ENCODE results near the gene RGS5.

Gene RGS5

DNA sequence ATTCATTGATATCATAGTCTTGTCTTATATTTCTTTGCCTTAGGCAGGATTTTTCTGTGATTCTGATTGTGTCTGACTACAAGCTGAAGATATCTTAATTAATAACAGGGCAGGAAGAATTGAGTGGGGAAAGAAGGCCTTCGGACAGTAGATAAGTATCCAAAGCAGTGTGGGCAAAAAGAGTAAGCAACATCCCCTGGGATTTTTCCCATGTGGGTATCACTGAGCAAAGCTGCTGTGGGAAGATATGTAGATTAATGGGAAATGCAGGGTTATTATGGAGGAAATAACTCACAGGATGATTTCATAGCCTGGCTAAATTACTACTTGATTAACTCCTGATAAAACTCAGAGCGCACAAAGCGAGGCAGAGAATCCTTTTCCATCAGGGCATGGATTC, 55.7 kb downstream of the RGS5 start:
- no peak for DNase-seq (ENCODE audit: low read depth)
- no peak overlapping the region for H3K4me3 ChIP-seq (ENCODE audit: low read length)
- TF ChIP-seq, protein P1, sequence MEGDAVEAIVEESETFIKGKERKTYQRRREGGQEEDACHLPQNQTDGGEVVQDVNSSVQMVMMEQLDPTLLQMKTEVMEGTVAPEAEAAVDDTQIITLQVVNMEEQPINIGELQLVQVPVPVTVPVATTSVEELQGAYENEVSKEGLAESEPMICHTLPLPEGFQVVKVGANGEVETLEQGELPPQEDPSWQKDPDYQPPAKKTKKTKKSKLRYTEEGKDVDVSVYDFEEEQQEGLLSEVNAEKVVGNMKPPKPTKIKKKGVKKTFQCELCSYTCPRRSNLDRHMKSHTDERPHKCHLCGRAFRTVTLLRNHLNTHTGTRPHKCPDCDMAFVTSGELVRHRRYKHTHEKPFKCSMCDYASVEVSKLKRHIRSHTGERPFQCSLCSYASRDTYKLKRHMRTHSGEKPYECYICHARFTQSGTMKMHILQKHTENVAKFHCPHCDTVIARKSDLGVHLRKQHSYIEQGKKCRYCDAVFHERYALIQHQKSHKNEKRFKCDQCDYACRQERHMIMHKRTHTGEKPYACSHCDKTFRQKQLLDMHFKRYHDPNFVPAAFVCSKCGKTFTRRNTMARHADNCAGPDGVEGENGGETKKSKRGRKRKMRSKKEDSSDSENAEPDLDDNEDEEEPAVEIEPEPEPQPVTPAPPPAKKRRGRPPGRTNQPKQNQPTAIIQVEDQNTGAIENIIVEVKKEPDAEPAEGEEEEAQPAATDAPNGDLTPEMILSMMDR (conservative IDR thresholded peaks at IDR 0.05; ENCODE audit: low read length), result no peak

DNA sequence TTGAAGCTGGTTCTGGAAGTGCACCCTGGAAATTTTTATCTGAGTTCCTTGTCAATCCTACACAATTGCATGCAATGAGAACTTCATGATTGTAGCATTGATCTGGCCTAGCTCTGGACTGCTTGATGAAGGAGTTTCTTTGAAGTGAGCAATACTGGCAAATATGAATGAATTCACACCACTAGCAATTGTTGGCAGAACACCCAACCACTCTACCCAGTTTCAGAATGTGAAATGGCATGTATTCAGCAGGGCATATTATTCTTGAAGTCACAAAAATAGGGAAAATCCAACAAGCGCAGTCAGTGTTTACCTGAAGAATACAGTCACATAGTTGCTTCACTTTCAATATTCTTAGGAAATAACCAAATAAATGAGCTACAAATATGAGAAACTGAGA, 57.3 kb downstream of the RGS5 start:
- no peak overlapping the region for H3K4me3 ChIP-seq (ENCODE audit: low read length)
- no peak for DNase-seq (ENCODE audit: low read depth)
- TF ChIP-seq, protein P1 (conservative IDR thresholded peaks at IDR 0.05; ENCODE audit: low read length), result no peak

DNA sequence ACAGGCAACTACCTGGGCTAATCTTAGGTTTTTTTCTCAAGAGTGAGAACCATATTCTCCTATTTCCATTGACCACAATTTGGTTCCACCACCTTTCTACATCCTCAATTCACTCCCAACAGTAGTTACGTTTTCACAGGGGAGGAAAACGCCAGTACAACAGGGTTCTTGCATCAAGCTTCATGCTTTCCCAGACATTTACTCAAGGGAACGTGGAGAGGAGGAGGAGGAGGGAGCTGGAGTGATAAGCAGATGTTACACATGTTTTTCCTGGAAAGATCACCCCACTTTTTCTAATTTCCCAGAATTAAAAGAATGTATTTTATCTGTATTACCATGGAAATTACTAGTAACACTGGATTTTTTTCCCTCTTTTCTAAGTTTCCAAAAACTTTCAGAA, 58.3 kb downstream of the RGS5 start:
- no peak for DNase-seq (ENCODE audit: low read depth)
- TF ChIP-seq, protein P1 (conservative IDR thresholded peaks at IDR 0.05; ENCODE audit: low read length), result no peak
- H3K4me3 ChIP-seq (ENCODE audit: low read length), result no peak overlapping the region

DNA sequence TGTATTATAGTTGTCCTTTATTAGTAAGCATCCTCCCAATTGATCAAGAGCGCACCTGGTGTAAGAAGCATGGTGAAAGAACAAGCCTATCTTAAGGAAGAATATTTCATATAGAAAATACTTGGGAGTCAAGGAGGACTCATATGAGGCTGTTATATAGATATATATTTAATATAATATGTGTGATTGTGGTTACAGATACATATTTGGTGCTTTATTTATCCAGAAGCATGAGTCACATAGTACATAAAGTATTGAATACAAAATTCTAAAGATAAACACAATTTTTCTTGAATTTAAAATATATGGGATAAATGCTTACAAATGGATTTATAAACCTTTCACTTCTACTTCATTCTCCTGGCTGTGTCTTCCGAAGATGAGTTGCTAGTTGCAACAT, 60.6 kb downstream of the RGS5 start:
- TF ChIP-seq, protein P1 (conservative IDR thresholded peaks at IDR 0.05; ENCODE audit: low read length), result no peak
- DNase-seq (ENCODE audit: low read depth), result no peak
- H3K4me3 ChIP-seq (ENCODE audit: low read length), result no peak overlapping the region

DNA sequence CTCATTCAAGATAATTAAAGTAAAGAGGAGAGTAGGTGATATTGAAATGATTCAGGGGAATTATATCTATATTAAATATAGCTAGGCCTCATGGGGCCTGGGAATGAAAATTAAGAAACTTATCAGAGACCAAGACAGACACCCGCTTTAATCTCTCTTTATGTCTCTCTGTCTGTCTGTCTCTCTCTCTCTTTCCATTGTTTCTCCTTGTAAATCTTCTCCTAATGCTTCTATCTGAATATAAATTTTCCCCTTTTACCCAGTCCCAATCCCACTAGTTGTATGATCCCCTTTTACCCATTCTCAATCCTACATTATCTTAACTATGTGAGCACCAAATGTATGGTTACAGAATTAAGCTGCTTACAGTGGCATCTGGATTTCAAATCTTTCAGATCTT, 61.2 kb downstream of the RGS5 start:
- TF ChIP-seq, protein P1 (conservative IDR thresholded peaks at IDR 0.05; ENCODE audit: low read length), result no peak

DNA sequence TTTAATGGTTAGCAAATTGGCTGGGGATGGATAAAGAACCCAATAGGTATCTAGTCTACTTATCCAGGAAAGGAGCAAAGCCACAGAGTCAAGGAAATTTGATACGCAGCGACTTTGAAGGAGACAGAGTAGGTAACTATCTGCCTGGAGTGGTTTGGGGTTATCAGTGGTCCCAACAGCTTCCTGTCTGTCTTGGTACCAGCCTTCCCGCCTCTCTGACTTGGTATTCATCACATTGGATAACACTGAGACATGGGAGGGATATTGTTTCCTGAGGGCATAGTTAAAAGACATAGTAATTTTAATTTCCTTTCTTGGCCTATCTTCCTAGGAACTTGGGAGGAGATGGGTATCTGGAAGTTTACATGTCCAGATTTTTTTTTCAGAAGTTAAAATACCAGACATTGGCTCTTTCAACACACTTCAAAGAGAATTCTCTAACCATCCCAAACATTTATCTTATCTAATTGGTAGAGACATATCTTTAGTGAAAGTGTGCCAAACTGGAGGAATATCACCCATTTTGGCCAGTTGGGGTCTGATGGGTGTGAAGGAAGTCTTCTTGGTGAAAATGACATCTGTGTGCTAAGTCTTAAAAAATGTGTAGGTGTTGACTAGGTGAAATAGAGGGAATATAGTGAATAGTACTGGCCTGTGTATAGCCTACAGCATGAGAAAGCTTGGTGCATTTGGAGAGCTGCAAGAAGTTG, 65.0 kb downstream of the RGS5 start:
- TF ChIP-seq, protein P1 (conservative IDR thresholded peaks at IDR 0.05; ENCODE audit: low read length), result no peak
- no peak overlapping the region for H3K4me3 ChIP-seq (ENCODE audit: low read length)

More for the DNA sequence above, 61.2 kb downstream of the RGS5 start:
- no peak for DNase-seq (ENCODE audit: low read depth)
- no peak overlapping the region for H3K4me3 ChIP-seq (ENCODE audit: low read length)

DNA sequence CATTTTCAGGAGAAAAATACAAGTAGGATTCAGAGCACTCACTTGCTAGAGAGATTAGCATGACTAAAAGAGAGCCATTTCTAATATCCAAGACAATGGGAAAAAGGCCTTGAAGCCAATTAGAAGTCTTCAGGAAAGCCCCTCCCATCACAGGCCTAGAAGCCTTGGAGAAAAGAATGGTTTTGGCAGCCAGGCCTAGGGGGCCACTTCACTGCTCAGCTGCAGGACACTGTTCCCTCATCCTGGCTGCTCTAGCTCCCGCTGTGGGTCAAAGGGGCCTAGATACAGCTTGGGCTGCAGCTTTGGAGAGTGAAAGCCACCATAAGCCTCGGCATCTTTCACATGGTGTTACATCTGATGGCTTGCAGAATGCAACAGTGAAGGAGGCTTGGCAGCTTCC, 70.7 kb downstream of the RGS5 start:
- TF ChIP-seq, protein P1 (conservative IDR thresholded peaks at IDR 0.05; ENCODE audit: low read length), result no peak
- H3K4me3 ChIP-seq (ENCODE audit: low read length), result no peak overlapping the region

More for the DNA sequence above, 65.0 kb downstream of the RGS5 start:
- DNase-seq (ENCODE audit: low read depth), result no peak

More for the DNA sequence above, 70.7 kb downstream of the RGS5 start:
- DNase-seq (ENCODE audit: low read depth), result no peak
